Parietal lobe (tissue), 2 donors: ENCODE data around the gene REL. TPM values are rescaled to one million over a fixed set of nuclear protein-coding genes. Genes with fewer than 3 reads are reported as not detected.

Experiments
- small RNA-seq: library from RNA; depleted of rRNA; stranded (forward); fragments of <200 nt; gene quantifications from one replicate; pipeline ENCODE3, GENCODE V24; 2014; ENCODE audit warnings: low replicate concordance
- total RNA-seq: library from RNA; depleted of rRNA; stranded (reverse); fragments of >200 nt; gene quantifications from one replicate; pipeline ENCODE4 v1.2.3, GENCODE V29; 2014

REL gene
- 10.6 TPM for total RNA-seq

DNA sequence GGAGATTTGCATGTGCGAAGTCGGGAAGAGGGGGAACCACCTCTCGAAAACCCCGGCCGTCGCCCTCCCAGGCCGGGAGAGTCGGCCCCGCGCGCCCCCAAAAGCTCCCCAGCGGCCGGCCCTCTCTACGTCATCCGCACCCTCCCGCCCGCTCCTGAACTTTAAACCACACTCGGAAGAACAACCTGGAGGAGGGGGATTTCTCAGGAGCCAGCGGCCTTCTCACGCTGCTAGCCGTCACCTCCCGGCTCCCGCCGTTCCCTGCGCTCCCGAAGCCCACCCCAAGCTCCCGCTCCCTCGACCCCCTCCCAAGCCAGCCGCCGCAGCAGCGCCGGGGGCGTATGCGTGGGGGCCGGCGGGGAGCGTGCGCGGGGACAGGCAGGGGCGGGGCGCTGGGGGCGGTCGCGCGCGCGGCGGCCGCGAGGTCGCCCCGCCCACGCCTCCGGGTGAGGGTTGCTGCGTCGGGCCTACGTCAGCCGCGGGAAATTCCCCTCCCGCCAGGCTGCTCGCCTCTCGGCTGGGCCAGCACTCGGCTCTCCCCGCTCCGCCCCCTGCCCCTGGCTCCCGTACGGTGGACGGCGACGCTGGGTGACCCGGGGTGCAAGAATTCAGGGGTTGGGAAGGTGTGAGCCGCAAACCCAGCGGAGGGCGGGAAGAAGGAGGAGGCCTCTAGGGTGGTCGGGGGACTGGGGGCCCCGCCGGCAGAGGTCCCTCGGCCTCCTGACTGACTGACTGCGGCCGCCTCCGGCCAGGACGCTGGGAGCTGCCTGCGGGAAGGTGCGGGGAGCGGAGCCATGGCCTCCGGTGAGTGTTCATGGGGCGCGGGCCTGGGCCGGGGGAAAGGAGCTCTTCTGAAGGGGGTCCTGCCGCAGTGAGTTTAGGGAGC lies at the start of gene REL:
Gene REL (plus strand): TSS at position 528 of the 886 bp plus-strand sequence. CDS start 267 bp downstream, at position 795.

Small RNA genes within 50 kb of the gene (small RNA-seq; reads per million reads assigned to genes)
- gene RN7SL632P (not detected), gene RNU4-51P (0.09 reads per million)

Other genes with a start within 250 kb of the REL start
- gene PAPOLG, start 125.3 kb upstream of the REL start, total RNA-seq = 58.8 TPM
- gene PEX13, start 136.1 kb downstream of the REL start, total RNA-seq = 72.0 TPM
- gene PUS10, start 136.7 kb downstream of the REL start, total RNA-seq = 11.0 TPM
- gene SANBR, start 184.3 kb downstream of the REL start, total RNA-seq = 98.6 TPM